SKM-1 (cell line): ENCODE data around the gene NKX2-2.
"Not testable (repeated sequence)": the region's sequence is repeated elsewhere in the genome, so short reads cannot be mapped to it uniquely, and the experiment has no call there.

Experiments
- DNase-seq: peaks from one replicate; lab custom pipeline; 2025; ENCODE audit not compliant: unreplicated experiment; lab: John Stamatoyannopoulos, UW

The NKX2-2 gene

GRCh38 chr20:21509597-21510371 is 4.1 kb downstream of the NKX2-2 start:
- DNase-seq = no peak

- no peak for DNase-seq
Measured at GRCh38 chr20:21509079-21509596, 4.7 kb downstream of the NKX2-2 start.

DNA sequence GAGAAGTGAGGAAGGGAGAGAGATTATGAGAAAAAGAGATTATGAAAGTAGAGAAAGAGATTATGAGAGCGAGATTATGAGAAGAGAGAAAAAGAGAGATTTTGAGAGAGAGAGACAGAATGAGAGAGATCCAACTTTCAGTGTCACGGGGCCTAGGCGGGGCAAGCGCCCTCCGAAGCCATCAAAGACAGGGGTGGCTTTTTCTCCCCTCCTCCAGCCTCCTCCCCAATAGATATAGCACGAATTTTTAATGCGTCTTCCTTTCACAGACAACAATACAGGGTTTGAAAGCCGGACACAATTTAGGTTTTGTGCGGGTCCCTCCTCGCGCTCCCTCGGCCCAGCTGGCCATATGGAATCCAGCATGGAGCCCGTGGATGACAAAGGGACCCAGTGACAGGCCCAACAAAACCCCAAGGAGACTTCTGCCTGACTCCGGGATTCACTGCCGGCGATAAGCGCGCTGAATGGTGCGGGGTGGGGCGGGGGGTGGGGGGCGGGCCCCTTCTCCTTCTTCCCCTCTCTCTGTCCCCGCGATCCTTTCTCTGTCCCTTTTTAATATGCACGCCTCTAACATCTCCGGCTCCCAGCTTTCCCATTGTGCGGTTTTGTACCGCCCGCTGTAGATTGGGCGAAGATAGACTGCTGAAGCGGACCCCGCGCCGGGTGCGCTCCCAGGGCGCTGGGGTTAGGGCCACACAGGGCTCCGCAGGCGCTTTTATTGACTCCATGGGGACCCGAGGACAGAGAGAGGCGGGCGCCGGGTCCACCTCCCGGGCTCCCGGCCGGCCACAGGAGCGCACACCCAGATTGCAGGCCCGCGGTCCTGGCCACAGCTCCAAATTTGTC is 5.4 kb downstream of the NKX2-2 start:
- no peak for DNase-seq

DNA sequence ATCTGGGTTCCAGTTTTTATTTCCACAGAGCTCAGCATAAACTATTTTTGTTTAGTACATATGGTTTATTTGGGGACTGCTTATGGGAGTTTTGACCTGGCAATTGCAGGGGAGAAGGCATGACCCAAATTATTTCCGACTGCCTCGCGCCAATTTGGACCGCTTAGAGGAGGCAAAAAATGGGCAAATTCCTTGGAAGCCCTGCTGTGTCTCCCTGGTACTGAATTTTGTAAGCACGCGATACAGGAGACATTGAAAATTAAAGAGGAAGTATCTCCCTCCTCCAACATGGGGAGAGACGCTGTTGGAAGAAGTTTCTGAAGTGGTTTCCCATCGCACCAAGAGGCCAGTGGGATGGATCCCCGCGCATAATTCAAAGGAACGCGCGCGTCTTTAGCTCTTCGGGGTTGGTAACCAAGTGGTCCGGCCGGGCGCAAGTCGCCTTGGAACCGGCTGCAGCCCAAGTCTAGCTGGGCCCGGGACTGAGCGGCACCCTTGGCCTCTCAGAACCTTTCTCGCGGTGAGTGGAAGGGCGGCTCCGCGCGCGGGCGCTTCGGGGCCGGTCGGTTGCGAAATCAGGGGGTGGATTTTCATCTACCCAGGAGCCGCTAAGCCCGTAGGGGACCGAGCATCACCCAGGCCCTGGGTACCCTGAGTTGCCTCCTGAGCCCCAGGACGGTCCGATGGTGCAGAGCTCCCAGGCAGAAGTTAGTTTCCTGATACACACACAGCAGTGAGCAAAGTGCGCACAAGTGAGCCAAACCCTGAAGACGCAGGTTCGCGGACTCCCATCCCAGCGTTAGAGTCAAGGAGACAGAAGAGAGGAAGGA is 6.2 kb downstream of the NKX2-2 start:
- no peak for DNase-seq

- DNase-seq = no peak
Measured at GRCh38 chr20:21505810-21506530, 7.9 kb downstream of the NKX2-2 start.

DNA sequence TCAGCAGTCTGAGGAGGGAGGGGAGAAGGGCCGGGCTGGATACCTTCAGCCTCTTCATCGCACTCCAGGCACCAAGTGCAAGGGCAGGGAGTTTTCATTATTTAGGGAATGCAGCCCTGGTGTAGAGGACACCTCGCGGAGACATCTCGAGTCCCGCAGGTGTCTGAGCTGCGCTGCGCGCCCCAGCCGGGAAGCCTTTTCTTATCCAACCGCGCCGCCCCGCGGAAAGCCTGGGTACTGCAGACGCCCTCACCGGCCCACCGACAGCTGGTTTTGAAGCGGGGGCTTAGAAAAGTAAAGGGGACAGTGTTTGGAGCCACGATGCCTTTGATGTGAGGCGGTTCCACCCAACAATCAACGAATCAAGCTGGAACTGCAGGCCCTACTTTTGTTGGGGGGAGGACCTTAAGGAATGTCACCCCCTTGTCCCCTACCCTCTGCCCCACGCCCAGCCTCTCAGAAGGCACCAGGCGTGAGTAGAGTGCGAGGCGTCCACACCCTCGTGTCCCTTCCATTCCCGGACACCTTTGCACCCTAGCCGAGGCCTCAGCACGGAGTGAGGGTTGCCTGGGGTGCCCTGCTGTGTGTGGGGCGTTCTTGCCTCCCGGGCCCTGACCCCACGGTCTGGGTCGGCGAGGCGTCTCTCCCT is 8.6 kb downstream of the NKX2-2 start:
- peak; percentile 11 for DNase-seq

GRCh38 chr20:21504323-21504722 is 9.5 kb downstream of the NKX2-2 start:
- DNase-seq = no peak

GRCh38 chr20:21503345-21503744 is 10.5 kb downstream of the NKX2-2 start:
- DNase-seq = no peak

DNA sequence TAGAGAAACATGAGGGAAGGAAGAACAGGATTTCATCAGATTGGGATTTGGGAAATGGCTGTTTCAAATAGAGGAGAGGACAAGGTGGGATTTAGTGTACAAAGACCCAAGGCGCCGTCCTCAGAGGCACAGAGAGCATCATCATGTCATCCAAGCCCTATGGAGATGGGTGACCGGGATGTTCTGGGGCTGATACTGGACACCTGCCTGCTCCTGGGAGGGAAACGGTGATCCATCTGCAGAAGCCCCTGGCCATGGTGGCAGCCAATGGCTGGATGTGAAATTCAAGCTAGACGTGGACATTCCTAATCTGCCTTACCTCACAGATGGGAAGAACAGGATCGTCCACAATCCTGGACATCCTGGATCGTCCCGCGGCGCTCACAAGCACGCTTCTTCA is 12.7 kb downstream of the NKX2-2 start:
- no peak for DNase-seq

GRCh38 chr20:21500599-21500998 is 13.3 kb downstream of the NKX2-2 start:
- no peak for DNase-seq

GRCh38 chr20:21499641-21500040 is 14.2 kb downstream of the NKX2-2 start:
- no peak for DNase-seq

DNA sequence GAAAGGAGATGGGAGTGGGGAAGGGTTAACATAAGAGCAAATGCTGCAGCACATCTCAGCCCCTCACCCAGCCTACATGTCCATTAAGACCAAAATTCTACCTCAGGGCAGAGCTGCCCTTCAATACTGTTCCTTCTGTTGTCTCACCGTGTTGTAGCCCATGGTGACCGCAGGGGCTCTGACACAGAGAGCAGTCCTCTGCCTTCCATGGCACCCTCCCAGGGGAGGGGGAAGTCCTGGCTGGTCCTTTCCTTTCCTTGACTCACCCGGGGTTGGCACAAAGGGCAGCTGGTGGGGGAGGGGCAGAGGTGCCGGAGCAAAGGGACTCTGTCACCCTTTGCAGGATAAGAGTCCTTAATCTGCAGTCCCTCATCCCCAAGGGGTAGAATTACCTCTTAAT is 15.2 kb downstream of the NKX2-2 start:
- DNase-seq = no peak

DNA sequence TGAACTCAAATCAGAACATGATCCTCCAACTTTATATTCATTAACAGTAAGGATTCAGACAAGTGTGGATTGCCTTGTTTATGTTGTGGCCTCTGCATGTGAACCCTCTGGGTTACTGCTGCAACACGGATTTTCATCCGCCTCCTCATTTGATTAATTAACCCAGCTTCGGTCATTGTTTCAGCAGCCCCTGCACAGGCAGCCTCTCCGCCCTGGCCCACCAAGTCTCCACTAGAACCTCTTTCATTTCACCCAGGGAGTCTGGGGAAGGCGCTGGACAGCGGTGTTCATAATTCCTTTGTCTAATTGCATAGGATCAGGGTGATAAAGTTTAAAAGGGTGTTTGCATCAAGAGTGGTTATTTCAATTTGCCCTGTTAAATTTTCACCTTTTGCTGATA is 15.7 kb downstream of the NKX2-2 start:
- DNase-seq = no peak

DNA sequence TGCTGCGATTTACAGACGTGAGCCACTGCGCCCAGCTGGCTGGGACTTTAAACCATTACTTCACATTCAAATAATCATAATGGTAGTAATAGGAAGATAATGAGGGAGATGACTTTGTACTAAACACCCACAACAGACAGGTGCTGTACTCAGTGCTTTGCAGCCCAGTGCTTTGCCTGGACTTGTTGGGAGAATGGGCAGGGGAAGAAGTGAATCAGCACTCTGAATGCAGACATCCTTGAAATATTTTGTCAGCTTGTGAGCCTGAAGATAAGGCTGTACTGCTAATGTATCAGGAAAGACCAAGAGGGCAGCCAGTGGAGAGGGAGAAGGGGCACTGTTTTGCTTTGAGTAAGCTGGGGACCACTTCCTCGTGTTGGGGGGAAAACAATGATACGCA is 17.4 kb downstream of the NKX2-2 start:
- DNase-seq = no peak

- no peak for DNase-seq
Measured at GRCh38 chr20:21493049-21493448, 20.8 kb downstream of the NKX2-2 start.

DNA sequence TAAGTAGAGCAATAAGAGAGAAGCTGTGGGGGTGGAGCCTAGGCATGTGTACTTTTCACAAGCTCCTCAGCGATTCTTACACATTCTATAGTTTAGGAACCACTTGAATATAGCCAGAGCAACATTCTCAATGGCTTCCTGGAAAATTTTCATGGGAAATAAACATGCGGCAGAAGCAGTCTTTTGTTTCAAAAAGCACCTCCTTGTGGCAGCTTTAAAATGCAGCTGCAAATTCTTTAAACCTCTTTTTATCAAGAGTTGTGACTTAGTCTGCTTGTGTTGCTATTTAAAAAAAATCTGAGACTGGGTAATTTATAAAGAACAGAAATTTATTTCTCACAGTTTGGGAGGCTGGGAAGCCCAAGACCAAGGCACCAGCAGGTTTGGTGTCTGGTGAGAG is 23.8 kb downstream of the NKX2-2 start:
- no peak for DNase-seq

DNA sequence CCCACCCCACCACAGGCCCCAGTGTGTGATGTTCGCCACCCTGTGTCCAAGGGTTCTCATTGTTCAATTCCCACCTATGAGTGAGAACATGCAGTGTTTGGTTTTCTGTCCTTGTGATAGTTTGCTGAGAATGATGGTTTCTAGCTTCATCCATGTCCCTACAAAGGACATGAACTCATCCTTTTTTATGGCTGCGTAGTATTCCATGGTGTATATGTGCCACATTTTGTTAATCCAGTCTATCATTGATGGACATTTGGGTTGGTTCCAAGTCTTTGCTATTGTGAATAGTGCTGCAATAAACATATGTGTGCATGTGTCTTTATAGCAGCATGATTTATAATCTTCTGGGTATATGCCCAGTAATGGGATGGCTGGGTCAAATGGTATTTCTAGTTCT is 33.7 kb downstream of the NKX2-2 start:
- DNase-seq = not testable (repeated sequence)

DNA sequence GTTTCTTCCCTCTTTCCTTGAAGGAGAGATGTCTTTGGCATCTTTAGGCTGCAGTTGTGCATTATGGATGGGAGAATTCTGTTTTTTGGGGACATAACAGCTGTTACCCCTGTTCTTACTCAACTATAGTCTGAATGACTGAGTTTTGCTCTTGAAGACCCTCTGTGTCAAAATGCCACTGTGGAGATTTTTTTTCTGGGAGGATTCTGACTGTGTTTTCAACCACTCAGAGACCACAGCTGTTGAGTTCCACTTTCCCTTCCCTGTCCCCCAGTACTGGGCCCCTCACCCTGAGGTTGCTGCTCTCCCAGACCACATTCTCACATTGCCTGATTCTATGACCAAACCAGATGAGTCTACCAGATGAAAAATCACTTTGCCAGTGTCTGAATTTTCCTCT is 48.1 kb downstream of the NKX2-2 start:
- DNase-seq = no peak

DNA sequence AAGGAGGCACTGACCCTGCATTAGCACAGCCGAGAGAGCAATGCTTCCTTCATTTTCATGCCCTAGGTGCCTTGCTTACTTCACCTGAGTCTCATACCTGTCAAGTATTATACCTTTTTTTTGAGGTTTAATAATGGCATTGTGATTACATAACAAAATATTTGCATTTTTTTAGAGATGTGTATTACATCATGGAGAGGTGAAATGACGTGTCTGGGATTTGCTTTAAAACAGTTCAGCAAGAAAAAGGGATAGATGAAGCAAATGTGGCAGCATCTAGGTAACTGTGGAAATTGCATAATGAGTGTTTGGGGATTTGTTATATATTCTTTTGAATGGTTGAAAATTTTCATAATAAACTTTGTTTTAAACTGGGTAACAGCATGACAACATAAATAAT is 48.9 kb downstream of the NKX2-2 start:
- DNase-seq = no peak
